ENCODE results near the gene SLX9.

The SLX9 gene

DNA sequence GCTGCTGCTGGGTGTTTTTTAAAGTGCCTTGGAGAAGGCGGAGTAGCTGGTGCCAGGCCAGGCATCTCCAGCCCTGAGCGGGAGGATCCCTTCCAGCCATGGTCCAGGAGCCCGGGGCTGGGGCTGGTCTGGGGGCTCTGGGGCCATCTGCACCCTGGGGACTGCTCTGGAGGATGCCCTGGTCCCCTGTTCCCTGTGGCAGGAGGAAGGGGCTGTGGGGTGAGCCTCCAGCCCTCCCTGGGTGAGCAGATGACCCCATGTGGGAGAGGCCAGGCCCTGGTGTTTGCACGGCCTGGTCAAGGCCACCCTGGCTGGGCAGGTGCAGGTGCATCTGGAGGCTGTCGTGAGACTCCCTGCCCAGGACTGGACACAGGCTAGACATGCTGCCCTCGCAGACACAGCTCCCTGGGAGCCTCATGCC is 56.7 kb downstream of the SLX9 start:
- H3K27ac ChIP-seq (ENCODE audit: low read length): no peak overlapping the region
- H3K4me3 ChIP-seq (ENCODE audit: low read depth in 1 of 2, low read length in 2 of 2): no peak overlapping the region
- H3K4me2 ChIP-seq (ENCODE audit: insufficient read depth, low read length): no peak overlapping the region
- no peaks in the 10 kb centered on the region for H4K20me1 ChIP-seq (ENCODE audit: insufficient read depth, low read length)
- no peak overlapping the region for H2AFZ ChIP-seq (ENCODE audit: low read depth, low read length)
- no peak for TF ChIP-seq EZH2 (IDR thresholded peaks at IDR 0.05; ENCODE audit: borderline replicate concordance, low read depth, low read length, severe bottlenecking)
- TF ChIP-seq, protein P1, sequence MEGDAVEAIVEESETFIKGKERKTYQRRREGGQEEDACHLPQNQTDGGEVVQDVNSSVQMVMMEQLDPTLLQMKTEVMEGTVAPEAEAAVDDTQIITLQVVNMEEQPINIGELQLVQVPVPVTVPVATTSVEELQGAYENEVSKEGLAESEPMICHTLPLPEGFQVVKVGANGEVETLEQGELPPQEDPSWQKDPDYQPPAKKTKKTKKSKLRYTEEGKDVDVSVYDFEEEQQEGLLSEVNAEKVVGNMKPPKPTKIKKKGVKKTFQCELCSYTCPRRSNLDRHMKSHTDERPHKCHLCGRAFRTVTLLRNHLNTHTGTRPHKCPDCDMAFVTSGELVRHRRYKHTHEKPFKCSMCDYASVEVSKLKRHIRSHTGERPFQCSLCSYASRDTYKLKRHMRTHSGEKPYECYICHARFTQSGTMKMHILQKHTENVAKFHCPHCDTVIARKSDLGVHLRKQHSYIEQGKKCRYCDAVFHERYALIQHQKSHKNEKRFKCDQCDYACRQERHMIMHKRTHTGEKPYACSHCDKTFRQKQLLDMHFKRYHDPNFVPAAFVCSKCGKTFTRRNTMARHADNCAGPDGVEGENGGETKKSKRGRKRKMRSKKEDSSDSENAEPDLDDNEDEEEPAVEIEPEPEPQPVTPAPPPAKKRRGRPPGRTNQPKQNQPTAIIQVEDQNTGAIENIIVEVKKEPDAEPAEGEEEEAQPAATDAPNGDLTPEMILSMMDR (IDR thresholded peaks at IDR 0.05; ENCODE audit: borderline replicate concordance, extremely low read depth, low read length, poor library complexity, severe bottlenecking): no peak
- H3K4me1 ChIP-seq (ENCODE audit: insufficient read depth, low read length): no peaks in the 10 kb centered on the region
- no peaks in the 10 kb centered on the region for H3K27me3 ChIP-seq (ENCODE audit: insufficient read depth, low read length, poor library complexity)
- no peaks in the 10 kb centered on the region for H3K36me3 ChIP-seq (ENCODE audit: insufficient read depth, low read length)
- no peak overlapping the region for H3K9ac ChIP-seq (ENCODE audit: low read depth, low read length)
- H3K9me3 ChIP-seq (ENCODE audit: insufficient read depth, low read length, severe bottlenecking): no peaks in the 10 kb centered on the region
- no peak for DNase-seq
- H3K79me2 ChIP-seq (ENCODE audit: insufficient read depth, low read length): no peaks in the 10 kb centered on the region
- ATAC-seq (ENCODE audit: insufficient read depth, low read depth): no peak

DNA sequence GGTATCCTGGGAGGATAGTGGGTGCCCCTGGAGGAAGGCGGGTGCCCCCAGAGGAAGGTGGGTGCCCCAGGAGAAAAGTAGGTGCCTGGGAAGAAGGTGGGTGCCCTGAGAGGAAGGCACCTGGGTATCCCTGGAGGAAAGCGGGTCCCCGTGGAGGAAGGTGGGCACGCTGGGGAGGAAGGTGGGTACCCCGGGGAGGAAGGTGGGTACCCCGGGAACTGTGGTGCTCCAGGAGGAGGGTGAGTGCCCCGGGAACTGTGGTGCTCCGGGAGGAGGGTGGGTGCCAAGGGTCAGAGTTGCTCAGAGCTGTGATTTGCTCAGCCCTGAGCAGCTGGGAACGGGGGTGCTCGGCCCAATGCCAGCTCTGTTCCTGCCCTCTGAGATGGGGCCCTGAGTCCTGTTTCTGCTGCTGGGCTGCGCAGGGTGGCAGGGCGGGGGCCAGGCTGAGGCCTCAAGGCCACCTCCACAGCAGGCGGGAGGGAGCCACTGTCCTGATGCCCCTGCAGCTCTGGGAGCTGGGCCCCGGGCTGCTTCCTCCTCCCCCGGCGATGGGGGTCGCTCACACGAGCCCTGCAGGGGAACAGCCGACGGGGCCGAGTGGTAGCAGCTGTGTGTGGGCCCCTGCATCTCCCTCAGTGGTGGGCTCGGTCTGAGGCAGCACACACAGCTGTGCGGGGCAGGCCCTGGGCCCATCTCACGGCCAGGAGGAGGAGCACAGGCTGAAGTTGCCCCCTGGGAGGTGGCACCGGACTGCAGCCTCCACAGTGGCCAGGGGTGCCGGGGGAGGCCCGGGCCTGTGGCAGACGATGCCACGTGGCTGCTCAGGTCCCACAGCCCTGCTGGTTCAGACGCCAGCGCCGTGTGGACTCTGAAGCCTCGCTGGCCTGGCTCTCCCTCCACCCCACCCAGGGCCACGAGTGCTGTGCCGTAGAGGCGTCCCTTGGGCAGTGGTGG is 57.4 kb downstream of the SLX9 start:
- ATAC-seq (ENCODE audit: insufficient read depth, low read depth): no peak; the same call in 2 of the 3 replicates
- H2AFZ ChIP-seq (ENCODE audit: low read depth, low read length): no peak overlapping the region
- no peaks in the 10 kb centered on the region for H3K79me2 ChIP-seq (ENCODE audit: insufficient read depth, low read length)
- TF ChIP-seq EZH2 (IDR thresholded peaks at IDR 0.05; ENCODE audit: borderline replicate concordance, low read depth, low read length, severe bottlenecking): no peak
- TF ChIP-seq, protein P1 (IDR thresholded peaks at IDR 0.05; ENCODE audit: borderline replicate concordance, extremely low read depth, low read length, poor library complexity, severe bottlenecking): no peak
- H3K27me3 ChIP-seq (ENCODE audit: insufficient read depth, low read length, poor library complexity): no peaks in the 10 kb centered on the region
- no peak overlapping the region for H3K4me2 ChIP-seq (ENCODE audit: insufficient read depth, low read length)
- no peak overlapping the region for H3K4me3 ChIP-seq (ENCODE audit: low read depth in 1 of 2, low read length in 2 of 2)
- no peaks in the 10 kb centered on the region for H3K4me1 ChIP-seq (ENCODE audit: insufficient read depth, low read length)
- no peaks in the 10 kb centered on the region for H3K36me3 ChIP-seq (ENCODE audit: insufficient read depth, low read length)
- no peak overlapping the region for H3K9ac ChIP-seq (ENCODE audit: low read depth, low read length)
- no peaks in the 10 kb centered on the region for H3K9me3 ChIP-seq (ENCODE audit: insufficient read depth, low read length, severe bottlenecking)
- no peak overlapping the region for H3K27ac ChIP-seq (ENCODE audit: low read length)
- no peak for DNase-seq
- no peaks in the 10 kb centered on the region for H4K20me1 ChIP-seq (ENCODE audit: insufficient read depth, low read length)

DNA sequence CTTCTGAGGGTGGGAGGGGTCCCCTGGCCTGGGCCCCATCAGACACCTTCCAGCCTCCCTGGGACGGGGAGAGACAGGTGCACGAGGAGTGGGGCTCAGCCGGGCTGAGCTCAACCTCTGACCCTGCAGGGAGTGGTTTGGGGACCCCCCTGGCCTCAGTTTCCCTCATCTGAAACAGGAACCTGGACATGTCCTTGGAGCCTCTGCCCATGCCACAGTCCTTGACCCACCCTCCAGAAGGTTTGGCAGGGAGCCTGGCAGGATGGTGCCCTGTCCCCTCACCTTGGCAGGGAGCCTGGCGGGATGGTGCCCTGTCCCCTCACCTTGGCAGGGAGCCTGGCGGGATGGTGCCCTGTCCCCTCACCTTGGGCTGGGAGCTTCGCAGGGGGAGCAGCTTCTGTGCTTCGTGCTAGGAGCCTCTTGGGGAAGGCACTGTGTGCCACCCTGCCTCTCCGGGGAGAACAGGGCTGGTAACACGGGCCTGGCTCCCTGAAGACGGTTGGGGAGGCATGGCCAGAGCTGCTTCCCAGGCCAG is 58.3 kb downstream of the SLX9 start:
- no peaks in the 10 kb centered on the region for H3K9me3 ChIP-seq (ENCODE audit: insufficient read depth, low read length, severe bottlenecking)
- no peak overlapping the region for H3K4me3 ChIP-seq (ENCODE audit: low read depth in 1 of 2, low read length in 2 of 2)
- no peaks in the 10 kb centered on the region for H4K20me1 ChIP-seq (ENCODE audit: insufficient read depth, low read length)
- no peaks in the 10 kb centered on the region for H3K4me1 ChIP-seq (ENCODE audit: insufficient read depth, low read length)
- no peak overlapping the region for H3K4me2 ChIP-seq (ENCODE audit: insufficient read depth, low read length)
- H3K79me2 ChIP-seq (ENCODE audit: insufficient read depth, low read length): no peaks in the 10 kb centered on the region
- no peak overlapping the region for H2AFZ ChIP-seq (ENCODE audit: low read depth, low read length)
- no peaks in the 10 kb centered on the region for H3K27me3 ChIP-seq (ENCODE audit: insufficient read depth, low read length, poor library complexity)
- no peaks in the 10 kb centered on the region for H3K36me3 ChIP-seq (ENCODE audit: insufficient read depth, low read length)
- no peak overlapping the region for H3K27ac ChIP-seq (ENCODE audit: low read length)
- no peak for DNase-seq
- TF ChIP-seq, protein P1 (IDR thresholded peaks at IDR 0.05; ENCODE audit: borderline replicate concordance, extremely low read depth, low read length, poor library complexity, severe bottlenecking): no peak
- no peak for TF ChIP-seq EZH2 (IDR thresholded peaks at IDR 0.05; ENCODE audit: borderline replicate concordance, low read depth, low read length, severe bottlenecking)
- no peak overlapping the region for H3K9ac ChIP-seq (ENCODE audit: low read depth, low read length)
- no peak for ATAC-seq (ENCODE audit: insufficient read depth, low read depth)

Measured in DND-41 (cell line).